OCI-LY7 (cell line): ENCODE measurements around the gene LAMA2. TPM values are rescaled to one million over a fixed set of nuclear protein-coding genes. Genes with fewer than 3 reads are reported as not detected.

Experiments
- BruUV-seq: library from RNA; stranded (reverse); fragments of 400-500 nt; replicated peaks from 2 replicates; lab custom pipeline; 2021; lab: Mats Ljungman, UMichigan
- CTCF ChIA-PET: fragments of 300-600 bp; sonication (Branson Sonifier 250); formaldehyde crosslinking; loops from one replicate; lab custom pipeline; 2022; ENCODE audit warnings: antibody characterized with exemption; ENCODE audit not compliant: unreplicated experiment; lab: Charles Lee
- POLR2A ChIA-PET: fragments of 300-600 bp; sonication (Branson Sonifier 250); formaldehyde crosslinking; loops from one replicate; lab custom pipeline; 2022; ENCODE audit warnings: antibody characterized with exemption; lab: Charles Lee
- DNase-seq: peaks from one replicate; pipeline ENCODE4 v3.0.0-alpha.2; 2015; ENCODE audit warnings: low spot score
- H2AFZ ChIP-seq: fragments of 200-600 bp; sonication (generic), shearing (Covaris generic); 2 replicates; pipeline ENCODE4 v1.6.1; 2014; ENCODE audit warnings: mild to moderate bottlenecking, antibody characterized with exemption, low read length, moderate library complexity
- H3K27ac ChIP-seq: fragments of 200-600 bp; sonication (generic); 2 replicates; pipeline ENCODE4 v1.5.1; 2014; ENCODE audit warnings: mixed run types, low read depth, mild to moderate bottlenecking, moderate library complexity, low read length, inconsistent platforms; ENCODE audit not compliant: poor library complexity, severe bottlenecking
- H3K36me3 ChIP-seq: fragments of 200-600 bp; sonication (generic); 2 replicates; pipeline ENCODE4 v1.6.1; 2014; ENCODE audit warnings: mild to moderate bottlenecking, antibody characterized with exemption, low read length, moderate library complexity, mixed read lengths; ENCODE audit not compliant: insufficient read depth
- H3K4me1 ChIP-seq: fragments of 200-600 bp; sonication (generic); 2 replicates; pipeline ENCODE4 v1.5.1; 2014; ENCODE audit warnings: mild to moderate bottlenecking, low read length; ENCODE audit not compliant: insufficient read depth, poor library complexity, severe bottlenecking
- H3K4me2 ChIP-seq: fragments of 200-600 bp; sonication (generic); 2 replicates; pipeline ENCODE4 v1.6.1; 2014; ENCODE audit warnings: mild to moderate bottlenecking, low read length
- H3K4me3 ChIP-seq: fragments of 200-600 bp; sonication (generic); 2 replicates; pipeline ENCODE4 v1.5.1; 2014; ENCODE audit warnings: mild to moderate bottlenecking, low read depth, low read length; ENCODE audit not compliant: poor library complexity, severe bottlenecking
- H3K79me2 ChIP-seq: fragments of 200-600 bp; sonication (generic); 2 replicates; pipeline ENCODE4 v1.6.1; 2016; ENCODE audit warnings: low read depth, mild to moderate bottlenecking, low read length, moderate library complexity, mixed read lengths; ENCODE audit not compliant: insufficient read depth
- H3K9me2 ChIP-seq: fragments of 200-600 bp; sonication (generic); 2 replicates; pipeline ENCODE4 v1.6.1; 2016; ENCODE audit warnings: mild to moderate bottlenecking, low read length, mixed read lengths; ENCODE audit not compliant: insufficient read depth
- H3K9me3 ChIP-seq: fragments of 200-600 bp; sonication (generic); 2 replicates; pipeline ENCODE4 v1.6.1; 2014; ENCODE audit warnings: mild to moderate bottlenecking, mixed run types, low read length, mixed read lengths
- H4K20me1 ChIP-seq: fragments of 200-600 bp; sonication (generic); 2 replicates; pipeline ENCODE4 v1.6.1; 2014; ENCODE audit warnings: mild to moderate bottlenecking, antibody characterized with exemption, low read length, moderate library complexity, mixed read lengths; ENCODE audit not compliant: insufficient read depth
- CTCF ChIP-seq: fragments of 200-600 bp; sonication (generic); conservative IDR thresholded peaks from 2 replicates; pipeline ENCODE4 v1.5.1; 2014; ENCODE audit warnings: mild to moderate bottlenecking, antibody characterized with exemption, low read length, moderate library complexity, mixed read lengths
- EZH2phosphoT487 ChIP-seq: fragments of 200-600 bp; sonication (generic); IDR thresholded peaks from 2 replicates; pipeline ENCODE4 v1.6.1; 2018; ENCODE audit warnings: low read depth, borderline replicate concordance, mild to moderate bottlenecking, mixed run types, antibody characterized with exemption, low read length, moderate library complexity, mixed read lengths
- intact Hi-C: fragments of 100-400 bp; cut with micrococcal nuclease; formaldehyde crosslinking; loops from one replicate; pipeline ENCODE4 v1.10.0; 2022; ENCODE audit not compliant: unreplicated experiment
- total RNA-seq, 2 experiments: library from RNA; depleted of rRNA in 1 of 2; stranded (reverse); fragments of >200 nt in 1 of 2; shearing (Covaris generic) in 1 of 2; gene quantifications; 2 replicates each; pipeline ENCODE4 v1.2.3, GENCODE V29; 2014 to 2022

LAMA2 gene
- total RNA-seq, 2 experiments from 2014 or later = not detected

GRCh38 chr6:129516005-129516404 lies 633.1 kb downstream of the LAMA2 start:
- H3K9me2 ChIP-seq = no peaks in the 10 kb centered on the region
- CTCF ChIA-PET = no interaction called here
- no peak for DNase-seq
- no peak for TF ChIP-seq CTCF
- no peak for TF ChIP-seq EZH2phosphoT487
- H3K4me3 ChIP-seq = no peak overlapping the region
- H2AFZ ChIP-seq = no peak overlapping the region
- POLR2A ChIA-PET = interaction anchor here (1.8 kb wide), 1 partner anchor 13 kb away, joined by 7 read pairs; no protein-coding TSS in a partner anchor
- H4K20me1 ChIP-seq = no peaks in the 10 kb centered on the region
- no peak overlapping the region for H3K4me2 ChIP-seq
- H3K27ac ChIP-seq = no peak overlapping the region
- H3K4me1 ChIP-seq = no peaks in the 10 kb centered on the region
- intact Hi-C loops = no loop called here
- BruUV-seq = no TSS peak
- no peaks in the 10 kb centered on the region for H3K36me3 ChIP-seq
- H3K9me3 ChIP-seq = no peaks in the 10 kb centered on the region
- no peaks in the 10 kb centered on the region for H3K79me2 ChIP-seq

- Histone ChIP-seq H3K27ac (no peak overlapping the region), H3K9me2 (no peaks in the 10 kb centered on the region), H4K20me1 (no peaks in the 10 kb centered on the region), H2AFZ (no peak overlapping the region), H3K9me3 (no peaks in the 10 kb centered on the region), H3K4me1 (no peaks in the 10 kb centered on the region), H3K4me3 (no peak overlapping the region), H3K4me2 (no peak overlapping the region), H3K79me2 (no peaks in the 10 kb centered on the region), H3K36me3 (no peaks in the 10 kb centered on the region)
- no TSS peak for BruUV-seq
- no peak for TF ChIP-seq EZH2phosphoT487
- no peak for TF ChIP-seq CTCF
- CTCF ChIA-PET = no interaction called here
- POLR2A ChIA-PET = interaction anchor here (0.5 to 1.8 kb wide), 6 partner anchors 14 to 1104 kb away, joined by 3 to 7 read pairs (median 3); no protein-coding TSS in a partner anchor
- DNase-seq = no peak
- intact Hi-C loops = no loop called here
These were observed 633.8 kb downstream of the LAMA2 start for GRCh38 chr6:129516787-129517186.

DNA sequence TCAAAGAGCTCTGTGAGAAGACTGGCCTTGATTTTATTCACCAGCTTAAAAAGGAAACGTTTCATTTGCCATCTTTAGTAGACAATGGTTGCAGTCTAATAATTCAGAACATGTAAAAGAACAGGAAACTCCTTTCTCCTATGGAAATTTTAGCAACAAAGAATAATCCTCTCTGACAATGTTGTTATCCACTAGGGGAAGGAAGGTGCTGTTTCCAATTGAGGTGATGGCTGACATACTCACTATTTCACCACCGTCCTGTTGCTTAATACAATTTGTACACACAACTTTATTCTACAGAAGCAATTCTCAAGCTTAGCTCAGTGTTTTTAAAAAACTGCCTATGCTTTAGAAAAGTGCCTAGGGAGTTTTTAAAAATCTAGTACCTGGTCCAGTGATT lies 634.4 kb downstream of the LAMA2 start:
- H3K4me3 ChIP-seq = no peak overlapping the region
- no peak overlapping the region for H2AFZ ChIP-seq
- no peaks in the 10 kb centered on the region for H3K36me3 ChIP-seq
- ChIA-PET POLR2A (interaction anchor here (0.5 to 1.8 kb wide), 6 partner anchors 14 to 1104 kb away, joined by 3 to 7 read pairs (median 3); no protein-coding TSS in a partner anchor), CTCF (no interaction called here)
- H3K4me1 ChIP-seq = no peaks in the 10 kb centered on the region
- H3K79me2 ChIP-seq = no peaks in the 10 kb centered on the region
- no peak overlapping the region for H3K4me2 ChIP-seq
- TF ChIP-seq CTCF (no peak), EZH2phosphoT487 (no peak)
- no peaks in the 10 kb centered on the region for H3K9me3 ChIP-seq
- no peaks in the 10 kb centered on the region for H4K20me1 ChIP-seq
- intact Hi-C loops = no loop called here
- DNase-seq = no peak
- no peak overlapping the region for H3K27ac ChIP-seq
- H3K9me2 ChIP-seq = no peaks in the 10 kb centered on the region
- BruUV-seq = no TSS peak
